NCI-H345 (cell line): Measurements from ENCODE around the gene ARSB.
"Not testable (repeated sequence)": the region's sequence is repeated elsewhere in the genome, so short reads cannot be mapped to it uniquely, and the experiment has no call there.

Experiments
- DNase-seq: peaks from one replicate; lab custom pipeline; 2025; lab: John Stamatoyannopoulos, UW

ARSB gene

GRCh38 chr5:78779262-78779661, 205.8 kb downstream of the ARSB start:
- DNase-seq, result no peak

- no peak for DNase-seq
Observed at GRCh38 chr5:78778538-78778937, 206.6 kb downstream of the ARSB start.

GRCh38 chr5:78777901-78778300, 207.2 kb downstream of the ARSB start:
- no peak for DNase-seq

GRCh38 chr5:78776637-78777036, 208.5 kb downstream of the ARSB start:
- no peak for DNase-seq

GRCh38 chr5:78773655-78774054, 211.5 kb downstream of the ARSB start:
- no peak for DNase-seq

GRCh38 chr5:78771260-78772205, 213.6 kb downstream of the ARSB start:
- DNase-seq, result no peak

GRCh38 chr5:78768781-78769380, 216.2 kb downstream of the ARSB start:
- DNase-seq, result no peak

GRCh38 chr5:78766412-78766762, 218.7 kb downstream of the ARSB start:
- DNase-seq, result no peak

GRCh38 chr5:78765756-78766411, 219.2 kb downstream of the ARSB start:
- DNase-seq, result no peak

GRCh38 chr5:78765116-78765515, 220.0 kb downstream of the ARSB start:
- DNase-seq, result no peak

- DNase-seq, result no peak
Observed at GRCh38 chr5:78763659-78764189, 221.4 kb downstream of the ARSB start.

GRCh38 chr5:78762743-78763142, 222.4 kb downstream of the ARSB start:
- not testable (repeated sequence) for DNase-seq

GRCh38 chr5:78761840-78762239, 223.3 kb downstream of the ARSB start:
- no peak for DNase-seq

GRCh38 chr5:78760770-78761169, 224.3 kb downstream of the ARSB start:
- DNase-seq, result no peak

- no peak for DNase-seq
Observed at GRCh38 chr5:78760366-78760765, 224.7 kb downstream of the ARSB start.

GRCh38 chr5:78758169-78758839, 226.8 kb downstream of the ARSB start:
- no peak for DNase-seq

GRCh38 chr5:78757269-78758053, 227.6 kb downstream of the ARSB start:
- no peak for DNase-seq

GRCh38 chr5:78756858-78757257, 228.3 kb downstream of the ARSB start:
- DNase-seq, result no peak

GRCh38 chr5:78755822-78756429, 229.2 kb downstream of the ARSB start:
- no peak for DNase-seq

- no peak for DNase-seq
Observed at GRCh38 chr5:78754655-78755054, 230.5 kb downstream of the ARSB start.

- DNase-seq, result no peak
Observed at GRCh38 chr5:78753093-78753531, 232.0 kb downstream of the ARSB start.
